ENCODE measurements around the gene PNMA5.
"Not testable (repeated sequence)": the region's sequence is repeated elsewhere in the genome, so short reads cannot be mapped to it uniquely, and the experiment has no call there.

The PNMA5 gene

DNA sequence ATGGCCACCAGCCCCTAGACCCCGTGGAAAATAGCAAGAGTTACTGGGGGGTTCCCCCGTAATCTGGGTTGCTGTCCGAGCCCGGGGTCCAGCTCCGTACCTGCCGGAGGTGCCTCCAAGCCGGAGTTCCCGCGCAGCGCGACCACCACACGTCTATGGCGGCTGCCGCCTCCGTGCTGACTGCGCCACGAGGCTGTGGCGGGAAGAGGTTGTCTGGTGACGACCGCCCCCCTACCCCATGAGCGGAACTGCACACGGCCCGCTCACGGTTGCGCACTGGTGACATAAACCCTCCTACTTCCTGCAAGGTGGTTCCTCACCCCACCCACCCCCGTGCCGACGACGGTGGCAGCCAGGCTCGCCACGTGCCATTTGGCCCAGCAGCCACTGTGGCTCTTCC is at the start of gene PNMA5:
PNMA5 (minus strand) TSS at position 184 of the 400 bp plus-strand sequence. CDS start 2,518 bp downstream, outside the sequence.
- no peak for DNase-seq (ENCODE audit: low read depth)

DNA sequence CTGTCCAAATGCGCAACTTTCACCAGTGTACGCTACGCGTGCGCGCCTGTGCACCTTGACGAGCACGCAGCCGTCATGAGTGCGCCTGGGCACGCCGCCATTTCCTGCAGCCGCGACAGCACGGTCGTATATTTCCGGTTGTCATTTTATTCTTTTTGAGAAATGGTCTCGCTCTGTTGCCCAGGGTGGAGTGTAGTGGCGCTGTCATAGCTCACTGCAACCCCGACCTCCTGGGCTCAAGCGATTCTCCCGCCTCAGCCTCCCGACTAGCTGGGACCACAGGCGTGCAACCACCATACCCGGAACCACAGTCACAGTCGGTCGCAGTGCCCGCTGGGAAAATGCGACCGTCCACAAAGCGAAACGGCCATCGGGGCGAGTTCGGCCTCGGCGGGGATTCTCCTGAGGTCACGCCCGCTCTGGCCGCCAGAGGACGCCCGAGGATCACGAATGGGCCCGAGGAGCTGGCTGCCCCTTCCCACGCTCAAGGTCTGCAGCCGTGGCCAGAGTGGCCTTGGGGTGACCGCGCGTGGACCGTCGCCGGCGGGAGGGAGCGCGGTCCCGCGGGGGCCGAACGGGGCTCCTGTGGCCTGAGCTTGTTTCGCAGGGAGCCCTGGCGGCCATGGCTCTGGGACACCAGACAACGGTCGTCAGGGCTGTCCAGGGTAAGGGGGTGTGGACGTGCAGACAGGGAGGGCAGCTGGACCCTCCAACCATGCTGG is 38.6 kb upstream of the PNMA5 start:
- DNase-seq (ENCODE audit: low read depth), result peak; percentile 24

GRCh38 chrX:153030801-153031200 is 36.9 kb upstream of the PNMA5 start:
- no peak for DNase-seq (ENCODE audit: low read depth)

- no peak for DNase-seq (ENCODE audit: low read depth)
Measured at GRCh38 chrX:153029875-153030274, 36.0 kb upstream of the PNMA5 start.

DNA sequence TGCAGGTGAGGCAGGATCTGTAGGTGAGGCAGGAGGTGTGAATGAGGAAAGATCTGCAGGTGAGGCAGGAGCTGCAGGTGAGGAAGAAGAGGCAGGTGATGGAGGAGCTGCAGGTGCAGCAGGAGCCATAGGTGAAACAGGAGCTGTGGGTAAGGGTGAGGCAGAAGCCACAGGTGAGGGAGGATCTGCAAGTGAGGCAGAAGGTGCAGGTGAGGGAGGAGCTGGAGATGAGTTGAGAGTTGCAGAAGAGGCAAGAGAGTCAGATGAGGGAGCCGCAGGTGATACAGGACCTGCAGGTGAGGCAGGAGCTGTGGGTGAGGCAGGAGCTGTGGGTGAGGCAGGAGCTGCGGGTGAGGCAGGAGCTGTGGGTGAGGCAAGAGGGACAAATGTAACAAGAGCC is 35.2 kb upstream of the PNMA5 start:
- no peak for DNase-seq (ENCODE audit: low read depth)

DNA sequence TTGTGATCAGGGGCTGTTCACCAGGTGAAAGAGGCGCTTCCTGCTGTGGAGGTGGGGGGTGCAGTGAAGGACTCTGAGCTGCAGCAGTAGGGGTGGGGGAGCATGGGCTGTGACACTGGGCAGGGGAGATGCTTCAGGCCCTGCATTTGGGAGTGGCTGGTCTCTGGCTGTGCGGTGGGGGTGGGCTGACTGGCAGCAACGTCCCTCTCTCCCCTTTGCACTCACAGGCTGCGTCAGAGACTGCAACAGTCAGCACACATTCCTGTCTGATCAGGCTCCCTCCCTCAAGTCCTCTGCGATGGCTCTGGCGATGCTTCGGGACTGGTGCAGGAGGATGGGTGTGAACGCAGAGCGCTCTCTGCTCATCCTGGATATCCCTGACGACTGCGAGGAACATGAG is 34.6 kb upstream of the PNMA5 start:
- not testable (repeated sequence) for DNase-seq (ENCODE audit: low read depth)

DNA sequence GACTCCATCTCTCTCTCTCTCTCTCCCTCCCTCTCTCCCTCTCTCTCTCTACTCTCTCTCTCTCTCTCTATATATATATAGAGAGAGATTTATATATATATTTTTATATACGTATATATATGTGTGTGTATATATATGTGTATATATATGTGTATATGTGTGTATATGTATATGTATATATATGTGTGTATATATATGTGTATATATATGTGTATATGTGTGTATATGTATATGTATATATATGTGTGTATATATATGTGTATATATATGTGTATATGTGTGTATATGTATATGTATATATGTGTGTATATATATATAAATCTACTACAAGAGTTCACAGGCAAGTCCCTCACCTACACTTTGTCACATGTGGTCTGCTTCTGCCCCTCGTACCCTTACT is 32.6 kb upstream of the PNMA5 start:
- not testable (repeated sequence) for DNase-seq (ENCODE audit: low read depth)

- DNase-seq (ENCODE audit: low read depth), result no peak
Measured at GRCh38 chrX:153019166-153019565, 25.2 kb upstream of the PNMA5 start.

GRCh38 chrX:153017174-153017573 is 23.3 kb upstream of the PNMA5 start:
- DNase-seq (ENCODE audit: low read depth), result not testable (repeated sequence)

DNA sequence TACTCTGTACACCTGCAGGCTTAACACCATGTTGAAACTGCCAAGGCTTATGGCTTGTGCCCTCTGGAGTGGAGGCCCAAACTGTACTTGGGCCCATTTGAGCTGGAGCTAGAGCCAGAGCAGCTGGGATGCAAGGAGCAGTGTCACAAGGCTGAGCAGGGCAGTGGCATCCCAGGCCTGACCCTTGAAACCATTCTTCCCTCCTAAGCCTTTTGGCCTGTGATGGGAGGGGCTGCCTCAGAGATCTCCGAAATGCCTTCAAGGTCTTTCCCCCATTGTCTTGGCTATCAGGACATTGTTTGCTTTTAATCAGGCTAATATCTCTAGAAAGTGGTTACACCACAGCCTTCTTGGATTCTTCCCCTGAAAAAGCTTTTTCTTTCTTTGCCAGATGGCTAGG is 10.9 kb upstream of the PNMA5 start:
- DNase-seq (ENCODE audit: low read depth), result no peak

- no peak for DNase-seq (ENCODE audit: low read depth)
Measured at GRCh38 chrX:153003981-153004380, 10.1 kb upstream of the PNMA5 start.

DNA sequence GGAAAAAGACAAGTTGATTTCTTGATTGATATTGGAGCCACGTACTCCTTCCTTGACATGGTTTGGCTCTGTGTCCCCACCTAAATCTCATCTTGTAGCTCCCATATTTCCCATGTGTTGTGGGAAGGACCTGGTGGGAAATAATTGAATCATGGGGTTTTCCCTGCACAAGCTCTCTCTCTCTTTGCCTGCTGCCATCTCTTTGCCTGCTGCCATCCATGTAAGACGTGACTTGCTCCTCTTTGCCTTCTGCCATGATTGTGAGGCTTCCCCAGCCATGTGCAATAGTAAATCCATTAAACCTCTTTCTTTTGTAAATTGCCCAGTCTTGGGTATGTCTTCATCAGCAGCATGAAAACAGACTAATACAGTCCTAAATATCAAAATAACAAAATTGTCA is 8.3 kb upstream of the PNMA5 start:
- DNase-seq (ENCODE audit: low read depth), result not testable (repeated sequence)

DNA sequence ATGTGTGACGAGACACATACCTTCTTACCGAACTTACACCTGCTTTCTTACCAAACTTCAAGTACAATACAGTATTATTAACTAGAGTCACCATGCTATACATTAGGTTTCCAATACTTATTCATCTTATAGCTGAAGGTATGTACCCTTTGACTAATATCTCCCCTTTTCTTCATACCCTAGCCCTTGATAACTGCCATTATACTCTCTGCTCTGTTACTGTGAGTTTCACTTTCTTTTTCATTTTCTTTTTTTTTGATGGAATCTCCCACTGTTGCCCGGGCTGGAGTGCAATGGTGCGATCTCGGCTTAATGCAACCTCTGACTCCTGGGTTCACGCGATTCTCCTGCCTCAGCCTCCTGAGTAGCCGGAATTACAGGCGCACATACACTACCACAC is 3.4 kb upstream of the PNMA5 start:
- no peak for DNase-seq (ENCODE audit: low read depth)

DNA sequence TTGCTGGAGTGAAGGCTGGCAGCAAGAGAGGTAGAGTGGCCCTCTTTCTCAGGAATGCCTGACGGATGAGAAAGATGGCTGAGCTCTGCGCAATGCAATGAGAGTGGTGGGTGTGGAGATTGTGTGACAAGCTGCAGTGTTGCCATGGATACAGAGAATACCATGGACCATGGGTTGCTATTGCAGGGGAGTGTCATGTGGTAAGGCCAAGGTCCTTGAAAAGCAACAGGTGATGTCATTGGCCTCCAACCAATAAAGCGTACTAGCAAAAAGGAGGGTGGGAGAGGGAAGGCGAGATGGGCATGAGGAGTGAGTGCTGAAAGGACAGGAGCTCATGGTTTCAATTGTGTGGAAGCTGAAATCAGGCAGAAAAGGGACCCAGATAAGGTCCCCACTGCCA is 1.8 kb downstream of the PNMA5 start:
- no peak for DNase-seq (ENCODE audit: low read depth)

- DNase-seq (ENCODE audit: low read depth), result no peak
Measured at GRCh38 chrX:152991123-152991522, 2.8 kb downstream of the PNMA5 start.

GRCh38 chrX:152989292-152989658 is 4.6 kb downstream of the PNMA5 start:
- no peak for DNase-seq (ENCODE audit: low read depth)

DNA sequence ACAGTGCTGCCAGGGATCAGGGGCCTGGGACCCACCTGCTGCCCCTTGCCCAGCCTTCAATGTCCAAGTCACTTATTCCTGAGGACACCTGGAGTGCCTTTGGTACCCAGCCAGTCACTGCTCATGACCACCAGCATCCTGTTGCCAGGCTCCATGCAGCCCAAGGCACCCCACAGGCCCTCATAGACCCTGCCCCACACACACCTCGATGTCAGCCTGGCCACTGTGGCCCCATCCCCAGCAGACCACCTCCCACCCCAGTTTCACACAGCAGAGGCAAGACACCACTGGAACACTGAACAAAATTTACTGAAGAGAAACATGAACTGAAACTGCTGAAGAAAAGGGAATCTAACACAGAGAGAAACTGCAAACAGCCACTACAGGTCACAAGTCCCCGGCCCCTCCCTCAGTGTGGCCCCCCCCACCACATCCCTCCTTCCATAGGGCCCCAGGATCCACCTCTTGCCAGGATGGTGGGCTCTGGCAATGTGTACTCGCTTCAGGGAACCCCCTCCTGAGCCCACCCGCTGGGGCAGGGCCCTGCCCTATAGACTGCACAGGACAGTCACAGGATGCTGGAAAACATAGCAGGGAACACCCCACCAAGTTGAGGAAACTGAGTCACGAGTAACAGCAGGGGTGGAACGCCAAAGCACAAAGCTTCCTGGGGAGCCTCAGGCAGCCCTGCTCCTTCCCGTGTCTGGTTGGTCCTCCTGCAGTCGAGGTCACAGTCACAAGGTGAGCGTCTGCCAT is 5.2 kb downstream of the PNMA5 start:
- DNase-seq (ENCODE audit: low read depth), result no peak

GRCh38 chrX:152987801-152988200 is 6.1 kb downstream of the PNMA5 start:
- no peak for DNase-seq (ENCODE audit: low read depth)

DNA sequence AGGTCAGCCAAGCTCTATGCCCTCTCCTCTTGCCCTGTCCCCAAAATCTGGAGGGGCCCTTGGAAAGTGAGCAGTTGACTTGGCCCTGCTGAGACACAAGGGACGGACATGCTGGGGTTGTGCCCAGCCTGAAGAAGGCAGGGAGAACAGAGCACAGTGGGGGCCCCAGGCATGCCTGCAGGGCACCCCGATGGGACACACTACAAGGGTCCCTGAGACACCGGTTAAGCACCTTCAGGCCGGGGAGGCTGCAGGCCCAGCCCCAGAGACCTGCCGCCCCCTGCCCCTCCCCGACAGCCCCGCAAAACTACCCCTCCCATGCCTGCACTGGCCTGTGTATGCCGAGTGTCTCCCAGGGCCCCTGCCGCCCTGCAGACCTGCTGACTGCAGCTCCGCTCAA is 6.8 kb downstream of the PNMA5 start:
- DNase-seq (ENCODE audit: low read depth), result not testable (repeated sequence)

DNA sequence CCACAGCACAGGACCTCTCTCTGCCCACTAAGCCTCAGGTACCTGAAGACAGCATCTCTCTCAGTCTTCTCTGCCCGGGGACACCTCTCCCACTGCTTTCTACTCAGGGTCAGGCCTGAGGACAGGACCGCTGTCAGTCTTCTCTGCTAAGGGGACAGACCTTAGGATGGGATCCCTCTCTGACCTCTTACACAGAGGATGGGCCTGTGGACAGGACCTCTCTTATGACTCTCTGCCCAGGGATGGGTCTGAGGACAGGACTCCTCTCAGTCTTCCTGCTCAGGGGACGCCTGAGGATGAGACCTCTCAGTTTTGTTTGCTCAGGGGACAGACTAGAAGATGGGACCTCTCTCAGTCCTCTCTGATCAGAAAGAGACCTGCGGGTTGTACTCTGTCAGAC is 8.5 kb downstream of the PNMA5 start:
- DNase-seq (ENCODE audit: low read depth), result not testable (repeated sequence)

DNA sequence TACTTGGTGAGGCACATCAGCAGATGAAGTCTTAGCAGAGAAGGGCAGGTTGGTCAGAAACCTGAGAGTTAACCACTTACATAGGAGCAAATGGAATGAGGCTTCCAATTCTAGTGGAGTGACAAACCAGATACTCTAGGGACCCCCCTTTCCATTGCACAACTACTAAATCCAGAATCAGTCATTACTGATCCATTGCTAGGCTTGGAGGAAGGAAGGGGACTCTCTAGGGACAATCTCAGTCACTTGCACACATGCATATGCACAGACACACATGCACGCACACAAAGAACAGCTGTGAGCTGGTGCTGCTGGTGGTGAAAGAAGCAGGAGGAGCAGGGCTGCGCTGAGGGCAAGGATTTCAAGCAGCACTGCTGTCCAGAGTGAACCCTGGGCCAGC is 25.7 kb downstream of the PNMA5 start:
- no peak for DNase-seq (ENCODE audit: low read depth)

GRCh38 chrX:152960115-152960514 is 33.8 kb downstream of the PNMA5 start:
- no peak for DNase-seq (ENCODE audit: low read depth)

DNA sequence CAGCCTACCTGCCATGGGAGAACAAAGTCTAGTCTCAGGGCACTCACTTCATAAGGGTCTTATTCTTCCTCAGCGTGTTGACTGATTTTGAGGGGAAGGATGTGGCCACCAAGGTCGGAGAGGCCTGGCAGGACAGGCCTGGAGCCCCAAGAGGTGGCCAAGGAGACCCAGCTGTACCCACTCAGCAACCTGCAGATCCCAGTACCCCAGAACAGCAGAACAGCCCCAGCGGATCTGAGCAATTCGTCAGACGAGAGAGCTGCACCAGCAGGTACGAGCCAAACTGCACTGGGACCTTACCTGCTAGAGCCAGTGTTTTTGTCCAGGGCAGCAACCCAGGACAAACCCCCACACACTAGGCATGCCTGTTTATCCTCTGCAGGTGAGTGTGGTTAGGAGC is 34.3 kb downstream of the PNMA5 start:
- no peak for DNase-seq (ENCODE audit: low read depth)

All from stimulated activated CD8-positive, alpha-beta memory T cell treated with anti-CD3 and anti-CD28 coated beads, Interleukin-15, amount 100 ng/mL, for 1 hour (primary cell).